T1000 (cell line): ENCODE results near the gene KRR1.

Experiments
- DNase-seq: peaks from one replicate; lab custom pipeline; 2025; ENCODE audit warnings: mixed read lengths; lab: John Stamatoyannopoulos, UW

Gene KRR1

DNA sequence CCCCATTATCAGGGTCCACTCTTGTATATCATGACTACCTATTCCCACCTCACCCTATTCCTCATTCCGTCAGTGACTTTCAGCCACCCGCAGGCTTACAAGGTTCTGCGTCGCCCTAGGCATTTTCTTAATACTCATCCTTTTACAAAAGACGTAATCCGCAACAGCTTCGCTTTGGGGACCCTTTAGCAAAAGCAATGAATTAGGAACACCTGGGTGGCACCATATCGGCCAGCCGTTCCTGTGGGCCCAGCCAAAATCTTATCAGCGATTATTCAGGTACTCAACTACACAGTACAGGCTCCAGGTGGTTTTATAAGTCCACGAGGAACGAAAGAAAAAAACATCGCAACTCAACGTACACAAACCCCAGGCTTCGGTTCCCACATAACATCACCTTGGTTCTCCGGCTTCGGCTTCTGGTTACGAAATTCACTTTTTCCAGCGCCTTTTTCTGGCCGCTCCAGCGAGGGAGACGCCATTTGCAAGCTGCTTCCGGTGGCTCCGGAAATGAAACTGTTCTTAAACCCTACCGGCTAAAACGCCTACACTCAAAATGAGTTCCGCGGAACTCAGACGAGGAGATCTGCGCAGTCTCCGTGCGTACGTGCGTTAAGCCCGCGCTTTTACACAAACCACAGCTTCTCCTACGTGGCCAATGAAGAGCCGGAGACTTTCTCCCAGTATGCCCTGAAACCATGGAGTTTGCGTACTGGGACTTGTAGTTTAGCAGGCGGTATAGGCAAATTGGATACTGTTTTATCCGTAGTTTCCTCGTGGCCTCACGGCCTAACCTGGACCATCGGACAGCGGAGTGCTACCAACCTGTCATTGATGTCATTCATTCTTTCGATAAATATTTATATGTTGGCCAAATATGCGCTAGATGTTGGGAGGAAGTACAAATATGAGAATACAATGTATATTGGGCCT is at the start of gene KRR1:
Gene KRR1, minus strand, starts transcription at position 494 of the 933 bp plus-strand sequence. Its CDS starts 12 bp downstream, at position 482.
- DNase-seq: peak; percentile 71

DNA sequence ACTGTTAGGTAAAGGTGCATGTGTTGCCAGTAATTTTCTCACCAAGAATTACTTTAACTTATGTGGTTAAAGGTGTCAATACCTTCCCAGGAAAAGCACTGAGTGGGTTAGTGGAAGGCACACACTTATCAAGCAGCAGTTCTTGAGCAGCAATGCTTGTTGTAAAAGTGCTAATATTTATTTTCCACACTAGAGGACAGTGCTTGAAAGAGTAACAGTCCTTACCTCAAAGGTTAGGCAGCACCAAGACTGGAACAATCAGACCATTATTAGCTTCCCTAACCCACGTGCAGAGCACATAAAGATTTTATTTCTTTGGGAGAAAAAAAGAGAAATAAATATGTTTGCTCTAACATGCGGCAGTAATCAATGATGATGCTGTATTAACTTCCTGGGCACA is 48.8 kb upstream of the KRR1 start:
- no peak for DNase-seq

DNA sequence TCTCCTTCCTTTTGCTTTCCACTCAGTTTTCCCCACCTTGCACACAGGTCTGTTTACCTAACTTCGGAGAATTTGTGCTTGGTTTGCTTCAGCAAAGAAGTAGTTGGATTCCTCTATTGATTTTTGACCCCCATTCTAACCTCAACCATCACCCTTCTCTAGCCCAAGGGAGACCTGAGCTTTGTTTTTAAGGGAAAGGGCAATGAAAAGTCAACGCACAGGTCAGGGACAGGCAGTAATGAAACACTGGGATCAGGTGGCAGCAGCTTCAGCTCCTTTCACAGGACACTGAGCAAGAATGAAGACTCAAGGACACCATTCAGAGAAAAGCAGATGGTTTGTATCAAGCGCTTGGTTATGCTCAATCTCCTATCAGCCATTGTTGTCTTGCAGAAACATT is 46.9 kb upstream of the KRR1 start:
- no peak for DNase-seq

DNA sequence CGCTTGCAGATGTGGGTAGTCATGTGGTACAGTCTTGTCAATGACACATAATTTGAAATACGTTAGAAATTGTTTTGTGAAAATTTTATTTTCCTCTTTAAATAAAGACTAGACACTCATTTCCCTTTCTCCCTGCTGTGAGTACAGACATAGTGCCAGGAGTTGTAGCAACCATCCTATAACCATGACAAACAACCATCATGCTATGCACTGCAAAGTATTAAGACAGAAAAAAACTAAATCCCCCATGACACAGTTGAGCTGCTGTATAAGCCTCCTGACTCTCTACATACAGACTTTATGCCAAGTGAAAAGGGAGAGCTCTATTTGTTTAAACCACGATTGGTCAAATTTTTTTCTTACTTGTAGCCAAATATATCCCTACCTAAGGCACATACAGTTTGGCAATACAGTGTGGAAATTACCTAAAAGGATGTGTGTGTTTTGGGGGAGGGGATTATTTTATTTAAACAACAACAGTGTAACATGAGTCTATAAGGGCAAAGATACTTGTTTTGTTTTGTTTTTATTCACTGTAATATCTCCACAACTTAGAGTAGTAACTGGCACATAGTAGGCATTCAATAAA is 45.0 kb upstream of the KRR1 start:
- no peak for DNase-seq

DNA sequence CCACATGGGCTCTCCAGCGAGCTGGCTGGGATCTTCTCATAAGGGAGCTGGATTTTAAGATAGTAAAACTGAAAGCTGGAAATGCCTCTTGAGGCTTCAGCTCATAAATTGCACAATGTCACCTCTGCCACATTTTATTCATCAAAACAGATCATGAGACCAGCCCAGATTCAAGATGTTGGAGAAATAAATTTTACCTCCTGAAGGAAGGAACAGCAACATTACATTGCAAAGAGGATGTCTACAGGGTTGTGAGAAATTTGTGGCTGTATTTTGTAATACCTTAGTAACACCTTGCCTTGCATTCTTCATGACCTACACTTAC is 43.1 kb upstream of the KRR1 start:
- DNase-seq: no peak

DNA sequence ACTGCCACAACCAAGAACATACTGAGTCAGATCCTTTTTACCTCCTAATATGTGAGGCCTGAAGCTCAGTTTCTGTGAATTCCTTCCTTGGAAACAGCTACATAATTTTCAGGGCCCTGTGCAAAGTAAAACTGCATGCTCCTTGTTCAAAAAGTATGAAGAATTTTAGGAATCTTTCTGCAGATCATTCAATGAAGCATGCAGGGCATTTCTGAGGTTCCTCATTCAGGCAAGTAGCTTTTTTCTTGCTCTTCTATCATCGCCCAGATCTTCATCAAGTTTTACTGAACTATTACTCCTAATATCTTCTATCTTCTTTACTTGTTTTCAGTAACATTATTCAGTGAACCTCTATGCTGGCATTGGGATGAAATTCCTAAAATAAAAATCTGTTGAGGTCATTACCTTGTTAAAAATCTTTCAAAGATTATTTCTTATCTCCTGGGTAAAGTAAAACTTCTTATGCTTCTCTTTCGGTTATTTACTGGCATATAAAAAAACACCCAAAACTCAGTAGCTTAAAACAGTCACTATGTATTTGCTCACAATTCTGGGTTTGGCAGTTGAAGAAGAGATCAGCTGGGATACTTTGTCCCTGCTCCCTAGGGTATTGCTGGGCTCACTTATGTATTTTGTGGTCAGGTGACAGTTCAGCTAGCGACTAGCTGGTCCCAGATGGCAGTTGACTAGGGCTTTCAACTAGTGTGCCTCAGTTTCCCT is 42.6 kb upstream of the KRR1 start:
- no peak for DNase-seq

DNA sequence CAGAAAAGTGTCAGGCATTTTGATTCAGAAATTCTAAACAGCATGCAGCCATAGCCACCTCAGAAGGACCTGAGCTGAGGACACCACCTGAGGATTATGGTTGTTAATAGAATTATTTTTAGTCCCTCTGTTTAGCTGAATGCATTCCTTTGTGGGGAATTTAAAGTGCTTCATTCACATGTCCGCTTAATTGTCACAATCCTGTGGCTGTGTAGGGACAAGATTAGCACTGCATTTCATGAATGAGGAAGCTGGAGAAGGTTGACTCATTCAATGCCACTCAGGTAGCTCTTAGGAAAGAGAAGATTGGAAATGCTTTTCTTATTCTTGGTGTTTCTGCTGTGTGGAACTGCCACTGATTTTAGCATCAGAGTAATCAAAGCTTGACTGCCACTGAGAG is 42.0 kb upstream of the KRR1 start:
- no peak for DNase-seq

DNA sequence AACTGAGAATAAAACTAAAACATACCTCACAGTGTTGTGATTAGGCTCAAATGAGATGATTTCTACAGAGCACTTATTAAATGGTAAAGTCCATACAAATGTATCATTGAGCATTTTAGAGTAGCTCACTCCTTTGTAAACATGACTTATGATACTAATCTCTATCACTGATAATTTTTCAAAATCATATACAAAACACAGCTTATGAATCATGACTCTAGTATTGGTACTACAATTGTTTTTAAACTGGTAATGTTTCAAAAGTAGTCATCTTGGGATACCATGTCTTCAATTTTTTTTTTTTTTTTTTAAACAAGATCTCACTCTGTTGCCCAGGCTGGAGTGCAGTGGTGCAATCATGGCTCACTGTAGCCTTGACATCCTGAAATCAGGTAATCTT is 40.1 kb upstream of the KRR1 start:
- DNase-seq: no peak

DNA sequence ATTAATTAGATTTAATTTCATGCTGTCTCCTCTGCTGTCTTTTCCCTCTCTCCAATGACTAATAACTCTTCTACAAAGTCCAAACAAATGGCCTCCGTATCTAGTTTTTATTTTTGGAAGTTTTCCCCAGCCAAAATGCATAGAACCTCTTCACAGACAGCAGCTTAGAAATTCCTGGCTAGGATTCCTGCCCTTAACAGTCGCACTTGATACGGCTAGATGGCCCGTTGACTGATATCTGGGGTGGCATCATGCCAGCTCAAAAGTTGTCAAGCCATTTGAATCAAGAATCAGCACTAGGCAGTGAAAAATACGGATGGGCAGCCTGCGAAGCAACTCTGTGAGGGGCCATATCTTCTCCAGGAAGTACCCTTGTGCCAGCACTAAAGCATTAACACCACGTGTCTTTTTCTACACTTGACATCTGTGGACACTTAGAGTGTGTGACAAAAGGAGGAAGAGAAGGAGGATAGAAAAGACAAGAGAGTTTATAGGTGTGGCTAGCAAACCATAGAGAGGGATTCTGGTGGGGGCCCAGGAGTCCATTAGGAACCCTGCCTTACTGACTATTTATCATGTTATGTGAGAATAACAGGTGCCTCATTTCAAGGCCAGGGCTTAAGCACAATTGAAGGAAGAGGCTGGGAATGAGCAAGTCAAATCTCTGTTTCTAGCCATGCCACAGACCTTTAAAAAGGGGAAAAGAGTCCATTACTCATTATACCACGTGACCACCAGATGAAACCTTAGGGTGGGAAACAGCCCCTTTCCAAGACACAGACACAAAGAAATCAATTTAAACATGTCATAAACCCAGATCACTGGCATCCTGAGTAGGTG is 39.2 kb upstream of the KRR1 start:
- DNase-seq: no peak

DNA sequence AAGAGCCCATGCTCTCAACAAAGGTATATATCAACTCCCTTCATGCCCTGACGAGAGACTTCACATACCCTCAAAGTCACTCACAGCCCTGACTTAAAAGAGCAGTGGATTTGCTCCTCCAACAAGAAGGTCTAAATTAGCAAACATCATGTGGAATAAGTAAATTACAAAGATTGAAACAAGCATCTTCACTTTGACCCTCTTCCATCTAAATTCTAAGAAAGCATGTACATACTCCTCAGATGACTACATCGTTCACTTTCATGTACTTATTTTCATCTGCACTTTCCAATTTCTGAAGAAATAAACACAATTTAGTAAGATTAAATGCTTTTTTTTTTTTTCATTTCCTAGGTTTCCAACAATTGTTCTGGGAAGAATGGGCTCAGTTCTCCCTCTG is 38.6 kb upstream of the KRR1 start:
- DNase-seq: no peak

DNA sequence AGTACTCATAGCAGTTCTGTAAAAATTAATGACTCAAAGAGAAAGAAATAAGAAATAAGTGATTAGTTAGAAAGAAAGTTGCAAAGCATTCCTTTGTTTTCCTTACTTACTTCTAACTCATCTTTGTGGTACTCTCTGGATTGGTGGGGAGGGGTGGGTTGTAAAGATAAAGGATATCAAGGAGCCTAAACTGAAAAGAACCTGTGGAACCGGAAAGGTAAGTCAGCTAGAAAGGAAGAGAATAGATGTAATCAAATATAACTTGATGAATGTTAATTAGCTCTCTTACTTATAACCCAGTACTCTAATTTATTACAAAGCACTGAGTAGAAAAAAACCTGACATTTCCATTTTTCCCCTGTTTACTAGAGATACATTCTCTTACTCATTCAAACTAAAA is 37.5 kb upstream of the KRR1 start:
- DNase-seq: no peak

DNA sequence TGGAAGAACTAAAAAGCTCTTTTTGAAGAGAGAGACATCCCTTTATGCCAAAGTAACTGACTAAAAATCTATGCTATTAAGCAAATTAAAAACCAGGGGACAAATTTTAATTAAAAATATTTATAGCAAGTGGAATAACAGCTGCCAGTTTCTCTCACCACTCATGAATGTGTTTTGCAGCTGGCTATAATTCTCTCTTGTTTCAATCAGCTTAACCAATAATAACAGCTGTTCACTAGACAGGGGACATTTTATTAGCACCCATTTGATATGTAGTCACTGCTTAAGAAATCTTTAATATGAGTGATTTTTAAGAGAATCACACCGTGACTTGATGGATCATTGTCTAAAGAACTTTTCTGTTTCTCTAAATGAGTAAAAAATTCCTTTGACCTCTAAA is 34.2 kb upstream of the KRR1 start:
- DNase-seq: no peak

DNA sequence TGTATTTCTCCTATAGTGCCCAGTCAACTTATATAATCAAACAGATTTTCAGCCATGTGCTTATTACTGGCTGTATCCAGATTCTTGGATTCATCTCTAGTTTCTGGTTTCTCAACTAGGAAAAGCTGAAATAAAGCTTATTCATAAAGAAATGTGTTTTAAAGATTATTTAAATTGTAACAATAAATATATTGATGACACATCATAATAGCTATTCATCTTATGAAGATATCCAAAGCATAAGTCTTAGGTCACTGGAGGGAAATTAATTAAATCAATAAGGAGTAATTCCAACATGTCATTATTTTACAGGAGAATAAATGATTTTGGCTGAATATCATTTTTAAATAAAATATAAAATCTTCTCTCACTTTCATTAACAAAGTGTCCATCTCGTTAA is 32.1 kb upstream of the KRR1 start:
- no peak for DNase-seq

DNA sequence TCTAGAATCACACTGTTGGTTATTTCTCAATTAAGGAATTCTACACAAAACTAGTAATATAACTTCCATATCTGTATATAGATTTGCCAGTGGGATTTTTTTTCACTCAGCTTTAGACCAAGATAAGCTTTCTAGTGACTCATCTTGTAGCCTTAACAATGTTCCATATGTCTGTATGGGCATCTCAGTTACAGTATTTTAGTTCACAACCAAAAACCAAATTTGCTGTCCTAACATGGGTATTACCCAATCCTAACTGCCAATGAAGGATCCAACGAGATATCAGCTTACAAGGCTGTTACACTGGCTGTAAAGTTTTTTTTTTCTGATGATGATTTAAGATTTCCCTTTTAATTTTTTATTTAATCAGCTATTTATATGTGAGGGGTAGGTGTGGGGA is 31.5 kb upstream of the KRR1 start:
- no peak for DNase-seq

DNA sequence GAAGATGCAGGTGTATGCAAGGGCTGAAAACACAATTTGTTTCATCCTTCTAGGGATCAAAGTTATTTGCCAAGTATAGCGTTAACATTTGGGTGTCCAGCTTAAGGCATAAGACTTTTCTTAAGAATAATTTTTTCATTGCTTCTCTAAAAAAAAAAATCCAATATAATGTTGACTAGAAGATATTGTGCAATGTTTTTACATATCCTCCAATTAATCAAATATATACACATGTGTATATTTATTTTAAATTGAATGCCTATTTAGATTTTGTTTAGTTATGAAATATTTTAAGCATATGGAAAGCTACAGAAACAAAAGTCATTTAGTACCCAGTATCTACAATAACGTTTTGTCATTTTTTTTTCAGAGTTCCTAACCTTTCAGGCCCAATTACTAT is 28.5 kb upstream of the KRR1 start:
- DNase-seq: no peak

DNA sequence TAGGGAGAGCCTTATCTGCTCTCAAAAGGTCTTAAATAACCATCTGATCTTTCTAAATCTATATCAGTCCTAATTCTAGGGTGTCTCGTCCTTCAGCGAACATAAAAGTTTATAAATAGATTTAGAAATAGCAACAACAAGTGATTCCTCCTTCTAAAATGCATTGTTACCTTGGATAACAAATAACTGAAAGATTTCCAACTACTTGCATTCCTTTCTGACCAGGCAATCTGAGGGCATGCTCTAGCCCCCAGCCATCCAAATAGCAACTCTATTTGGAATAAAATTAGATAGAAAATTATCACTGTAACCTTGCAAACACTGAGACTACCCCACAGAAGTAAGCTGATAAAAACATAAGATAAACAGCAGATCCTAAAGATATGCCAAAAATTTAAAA is 21.8 kb upstream of the KRR1 start:
- no peak for DNase-seq

DNA sequence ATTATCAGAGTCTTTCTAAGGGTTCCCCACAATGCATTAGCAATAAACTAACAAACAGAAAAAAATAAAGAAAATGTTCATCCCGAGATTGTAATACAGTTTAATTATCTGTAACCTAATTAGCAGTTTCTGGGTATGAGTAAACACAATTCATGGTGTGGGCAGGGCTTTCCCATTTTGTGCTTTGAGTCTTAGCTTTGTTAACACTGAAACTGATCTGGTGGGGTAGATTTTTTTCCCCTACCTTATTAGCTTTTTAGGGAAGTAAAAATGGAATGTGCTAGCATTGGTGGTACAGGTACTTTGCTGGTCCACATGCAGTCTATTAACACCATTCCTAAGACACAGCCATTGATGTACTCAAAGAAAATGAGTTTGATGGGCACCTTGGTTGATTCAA is 18.4 kb upstream of the KRR1 start:
- DNase-seq: no peak

DNA sequence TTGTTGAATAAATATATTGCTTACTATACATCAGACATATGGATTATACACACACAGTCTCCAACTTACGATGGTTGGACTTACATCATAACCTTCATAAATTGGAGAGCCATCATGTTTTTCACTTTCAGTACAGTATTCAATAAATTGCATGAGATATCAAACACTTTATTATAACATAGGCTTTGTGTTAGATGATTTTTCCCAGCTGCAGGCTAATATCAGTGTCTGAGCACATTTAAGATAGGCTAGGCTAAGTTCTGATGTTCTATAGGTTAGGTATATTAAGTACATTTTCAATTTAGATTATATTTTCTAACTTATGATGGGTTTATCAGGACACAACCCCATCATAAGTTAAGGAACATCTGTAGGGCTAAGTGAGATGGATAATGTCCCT is 17.9 kb upstream of the KRR1 start:
- DNase-seq: no peak

DNA sequence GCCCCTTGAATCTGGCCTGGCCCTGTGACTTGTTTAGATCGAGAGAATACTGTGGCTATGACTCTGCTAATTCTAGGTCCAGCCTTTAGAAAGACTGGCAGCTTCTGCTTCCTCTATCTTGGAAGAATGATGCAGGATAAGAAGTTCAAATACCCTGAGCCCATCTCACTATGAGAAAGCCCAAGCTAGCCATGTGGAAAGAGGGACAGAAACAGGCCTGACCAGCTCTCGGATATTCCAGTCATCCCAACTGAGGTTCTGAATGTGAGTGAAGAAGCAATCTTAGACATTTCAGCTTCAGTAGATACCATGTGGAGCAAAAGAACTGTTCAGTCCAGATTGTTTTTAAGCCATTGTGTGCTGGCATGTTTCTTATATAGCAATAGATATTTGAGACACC is 17.3 kb upstream of the KRR1 start:
- DNase-seq: no peak

DNA sequence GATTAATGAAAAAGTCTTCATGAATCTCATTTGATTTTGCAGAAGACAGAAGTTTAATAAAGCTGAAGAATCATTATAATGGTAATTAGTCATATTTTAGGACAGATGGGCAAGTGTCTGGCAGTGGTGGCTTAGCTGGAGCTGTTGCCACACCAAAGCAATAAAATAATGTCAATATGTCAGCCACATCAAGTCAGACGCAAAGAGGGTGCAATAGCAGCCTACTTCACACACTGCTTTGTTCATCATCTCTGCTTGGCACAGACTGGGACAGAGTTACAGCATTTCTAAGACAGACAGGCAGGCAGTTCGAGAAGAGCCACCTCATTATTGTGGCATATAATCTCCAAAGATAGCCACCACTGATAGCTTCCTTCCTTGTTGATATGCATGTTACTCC is 16.9 kb upstream of the KRR1 start:
- DNase-seq: no peak

DNA sequence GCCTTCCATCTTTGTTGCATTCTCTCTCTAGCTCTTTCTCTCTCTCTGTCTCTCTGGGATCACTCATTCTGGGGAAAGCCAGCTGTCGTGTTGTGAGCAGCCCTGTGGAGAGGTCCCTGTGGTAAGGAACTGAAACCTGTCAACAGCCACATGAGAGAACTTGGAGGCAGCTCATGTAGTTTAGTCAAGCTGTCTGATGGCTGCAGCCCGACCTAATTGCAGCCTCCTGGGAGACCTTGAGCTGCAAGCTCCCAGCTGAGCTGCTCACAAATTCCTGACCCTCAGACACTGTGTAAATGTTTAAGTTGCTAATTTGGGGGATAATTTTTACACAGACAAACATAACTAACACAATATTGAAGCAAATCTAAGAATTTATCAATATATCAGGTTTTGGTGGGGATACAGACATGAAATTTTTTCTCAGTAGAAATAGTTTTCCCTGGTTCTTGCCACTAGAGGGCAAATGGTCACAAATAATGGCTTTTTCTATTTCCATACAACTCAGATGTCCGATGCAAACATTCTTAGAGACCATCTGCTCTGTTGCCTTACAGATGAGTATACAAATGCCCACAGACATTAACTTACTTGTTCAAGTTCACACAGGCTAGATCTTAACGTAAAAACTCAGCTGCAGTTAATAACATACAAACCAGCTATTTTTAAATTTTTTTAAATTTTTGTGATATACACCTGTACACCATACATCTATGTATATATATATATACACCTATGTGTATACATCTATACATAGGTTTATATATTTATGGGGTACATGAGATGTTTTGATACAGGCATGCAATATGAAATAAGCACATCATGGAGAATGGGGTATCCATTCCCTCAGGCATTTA is 15.5 kb upstream of the KRR1 start:
- DNase-seq: no peak
